NOMO-1 treated with DMSO at 0.1 percent for 48 hours (cell line): ENCODE data around the gene GPR135.

ENCODE experiments used
- DNase-seq: peaks from one replicate; lab custom pipeline; 2025; ENCODE audit not compliant: unreplicated experiment; lab: John Stamatoyannopoulos, UW

The GPR135 gene

DNA sequence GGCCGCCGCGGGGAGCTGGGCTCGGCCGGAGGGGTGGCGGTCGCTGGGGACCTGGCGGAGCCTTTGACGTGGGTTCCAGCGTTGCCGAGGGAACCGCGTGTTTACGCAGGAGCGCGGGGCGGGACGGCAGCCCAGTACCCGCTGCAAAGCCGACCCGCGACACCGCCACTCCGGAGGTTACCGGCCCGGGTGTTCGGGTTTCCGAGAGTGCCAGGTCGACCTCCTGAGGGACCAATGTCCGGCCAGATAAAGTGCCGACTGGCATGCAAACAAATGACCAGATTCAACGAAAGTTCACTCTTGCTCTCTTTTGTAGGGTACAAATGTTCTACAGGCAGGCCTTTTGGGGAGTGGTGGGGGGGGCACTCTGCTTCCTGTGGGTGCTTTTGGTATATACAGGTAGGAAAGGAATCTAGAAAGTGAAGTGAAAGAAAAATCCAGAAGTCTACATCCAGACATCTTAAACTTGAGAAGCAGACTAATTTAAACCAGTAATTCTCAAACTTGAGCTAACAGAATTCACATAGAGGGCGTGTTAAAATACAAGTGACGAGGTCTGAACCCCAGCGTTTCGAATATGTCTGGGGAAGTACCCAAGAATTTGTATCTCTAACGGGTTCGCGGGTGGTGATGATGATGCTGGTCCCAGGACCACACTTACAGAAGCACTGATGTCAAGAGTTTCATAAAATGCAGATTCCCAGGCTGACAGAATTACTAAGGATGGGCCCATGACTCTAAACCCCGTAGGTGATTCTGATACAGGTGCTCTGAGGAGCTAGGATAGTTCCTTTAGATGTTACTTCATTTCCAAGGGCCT is at the start of gene GPR135:
Gene GPR135, minus strand, starts transcription at position 65 of the 820 bp plus-strand sequence. CDS start 154 bp downstream, outside the sequence.
- DNase-seq: no peak

DNA sequence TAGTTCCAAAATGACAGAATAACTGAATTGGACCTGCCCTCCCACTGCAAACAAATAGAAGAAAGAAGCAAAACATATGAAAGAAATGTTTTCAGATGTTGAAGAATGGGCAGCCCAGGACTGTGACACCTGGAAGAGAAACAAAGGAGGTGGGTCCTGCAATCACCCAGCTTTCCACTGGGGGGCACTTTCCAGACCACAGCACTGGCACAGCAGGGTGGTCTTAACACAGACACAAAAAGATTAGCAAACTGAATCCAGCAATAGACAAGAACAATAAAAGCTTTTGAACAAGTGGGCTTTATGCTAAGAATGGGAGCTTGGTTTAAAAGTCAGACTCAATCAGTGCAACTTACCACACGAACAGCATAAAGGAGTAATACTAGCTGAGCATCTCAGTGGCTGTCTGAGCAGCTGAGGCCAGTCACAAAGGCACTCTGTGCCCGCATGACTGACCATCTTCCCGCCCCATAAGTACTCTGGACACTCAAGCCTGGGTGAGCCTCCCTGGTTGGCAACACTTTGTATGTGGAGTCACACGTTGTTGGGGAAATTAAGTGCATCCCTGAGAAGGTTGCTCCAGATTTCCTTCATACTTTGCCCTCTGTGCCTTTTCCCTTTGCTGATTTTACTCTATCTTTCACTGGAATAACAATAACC is 46.9 kb upstream of the GPR135 start:
- DNase-seq: no peak

DNA sequence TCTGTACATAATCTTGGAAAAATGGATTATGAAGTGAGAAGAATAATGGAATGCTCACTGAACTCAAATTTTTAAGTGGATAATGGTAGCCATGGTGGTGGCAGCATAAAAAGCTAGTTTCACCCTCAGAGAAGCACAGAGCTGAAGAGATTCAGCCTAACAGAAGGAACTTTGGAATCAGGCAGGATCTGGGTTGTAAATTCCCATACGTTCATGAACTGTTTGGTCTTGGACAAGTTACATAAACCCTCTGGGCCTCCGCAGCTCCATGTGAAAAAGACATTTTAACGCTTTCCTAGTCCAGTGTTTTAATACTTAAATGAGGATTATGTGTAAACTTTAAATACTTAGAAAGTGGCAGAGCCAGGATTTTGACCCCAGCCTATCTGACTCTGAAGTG is 45.8 kb upstream of the GPR135 start:
- no peak for DNase-seq

DNA sequence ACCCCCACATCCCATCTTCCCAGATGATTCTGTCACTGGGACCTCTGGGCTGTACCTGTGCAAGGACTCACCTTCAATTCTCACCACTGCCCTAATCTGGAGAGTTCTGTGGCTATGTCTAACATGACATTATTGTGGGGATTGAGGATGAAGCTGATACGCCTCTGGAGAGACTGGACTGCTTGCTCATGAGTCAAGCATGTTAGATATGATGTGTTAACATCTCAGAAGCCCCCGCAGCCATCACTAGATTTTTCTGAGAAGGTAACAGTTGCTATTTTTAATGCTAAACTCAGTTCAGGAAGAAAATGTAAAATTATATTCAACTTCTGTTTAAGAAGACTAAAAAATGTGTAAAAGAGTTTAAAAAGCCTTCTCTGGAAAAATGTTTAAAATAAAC is 44.8 kb upstream of the GPR135 start:
- no peak for DNase-seq

- DNase-seq: no peak
Observed at GRCh38 chr14:59509101-59509500, 43.9 kb upstream of the GPR135 start.

GRCh38 chr14:59507752-59508103 is 42.5 kb upstream of the GPR135 start:
- DNase-seq: no peak

DNA sequence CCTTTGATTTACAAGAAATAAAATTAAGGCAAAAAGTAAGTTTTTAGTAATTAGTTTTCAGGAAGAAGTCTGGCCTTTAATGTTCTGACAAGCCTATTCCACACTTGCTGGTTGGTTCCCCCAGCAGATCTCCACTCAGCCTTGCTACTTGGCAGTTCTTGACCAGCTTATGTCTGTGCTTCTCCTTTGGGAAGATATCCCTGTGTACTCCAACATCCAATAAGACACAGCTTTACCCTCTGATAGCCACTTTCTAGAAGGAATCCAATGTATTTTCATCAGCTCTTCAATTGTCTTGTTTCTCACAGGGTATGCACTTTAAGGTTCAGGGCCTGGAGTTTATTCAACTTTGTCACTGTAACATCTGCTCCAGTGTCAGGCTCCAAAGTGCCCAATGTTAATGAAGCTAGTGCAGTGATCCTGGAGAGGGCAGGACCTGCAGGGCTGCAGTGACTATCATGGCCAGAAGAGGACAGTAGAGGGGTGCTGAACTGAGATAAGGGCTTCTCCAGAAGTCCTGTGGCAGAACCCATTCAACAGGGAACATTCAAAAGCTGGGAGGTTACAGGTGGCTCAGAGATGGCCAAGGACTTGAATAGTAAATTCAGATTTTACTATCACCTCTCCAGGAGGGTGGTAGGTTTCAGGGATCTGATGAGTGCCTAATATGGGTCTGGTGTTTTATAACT is 42.0 kb upstream of the GPR135 start:
- DNase-seq: peak; percentile 44

DNA sequence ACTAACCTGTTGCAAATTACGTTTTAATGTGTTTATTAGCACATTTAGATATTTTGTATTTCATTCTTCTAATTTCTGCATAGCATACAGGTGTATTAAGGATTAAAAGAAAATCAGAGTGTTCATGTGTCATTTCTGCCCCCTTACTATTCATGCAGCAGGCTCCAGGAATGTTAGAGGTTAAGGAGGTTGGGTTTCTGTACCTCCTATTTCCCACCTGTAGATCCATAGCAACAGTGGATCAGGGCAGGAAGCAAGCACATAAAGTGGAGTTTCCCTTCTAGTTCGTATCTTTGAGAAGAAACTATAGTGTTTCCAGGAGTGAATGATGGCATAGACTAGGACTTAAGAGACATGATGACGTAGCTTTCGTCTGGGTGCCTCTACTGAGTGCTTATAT is 38.1 kb upstream of the GPR135 start:
- DNase-seq: no peak

- DNase-seq: no peak
Observed at GRCh38 chr14:59500732-59501131, 35.6 kb upstream of the GPR135 start.

DNA sequence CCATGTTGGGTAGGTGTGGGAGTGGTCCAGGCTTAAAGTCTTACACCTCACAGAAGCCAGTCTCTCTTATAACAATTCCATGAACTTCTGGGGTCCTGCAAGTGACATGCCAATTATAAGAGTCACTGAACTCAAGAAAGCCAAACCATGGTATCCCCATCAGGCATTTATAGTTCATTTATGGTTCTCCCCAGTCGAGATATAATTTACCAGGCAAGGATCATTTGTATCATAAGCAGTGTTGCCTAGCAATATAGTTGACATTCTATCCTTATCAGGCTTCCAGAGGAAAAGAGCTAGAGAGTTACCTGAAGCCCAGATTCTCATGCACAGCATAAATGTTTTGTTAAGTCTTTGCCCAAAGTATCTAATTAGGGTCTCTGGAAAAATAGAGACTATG is 27.2 kb upstream of the GPR135 start:
- no peak for DNase-seq

DNA sequence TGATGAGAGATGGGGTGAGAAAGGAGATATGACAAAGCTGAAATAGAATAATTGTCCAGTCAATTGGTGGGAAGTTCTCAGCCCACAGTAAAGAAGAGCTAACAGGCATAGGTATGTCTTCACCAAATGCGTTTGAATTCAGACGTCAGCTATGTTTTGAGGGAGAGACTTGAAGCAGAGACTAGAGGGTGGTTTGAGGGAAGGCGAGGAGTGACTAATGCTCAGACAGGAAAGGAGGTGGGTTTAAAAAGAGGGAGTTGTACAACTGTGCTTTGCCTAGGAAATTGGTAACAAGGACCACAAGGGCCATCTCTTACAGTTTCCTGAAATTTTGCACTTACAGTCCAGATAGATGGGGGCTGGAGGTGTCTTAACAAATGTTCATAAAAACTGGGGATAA is 25.6 kb upstream of the GPR135 start:
- no peak for DNase-seq

DNA sequence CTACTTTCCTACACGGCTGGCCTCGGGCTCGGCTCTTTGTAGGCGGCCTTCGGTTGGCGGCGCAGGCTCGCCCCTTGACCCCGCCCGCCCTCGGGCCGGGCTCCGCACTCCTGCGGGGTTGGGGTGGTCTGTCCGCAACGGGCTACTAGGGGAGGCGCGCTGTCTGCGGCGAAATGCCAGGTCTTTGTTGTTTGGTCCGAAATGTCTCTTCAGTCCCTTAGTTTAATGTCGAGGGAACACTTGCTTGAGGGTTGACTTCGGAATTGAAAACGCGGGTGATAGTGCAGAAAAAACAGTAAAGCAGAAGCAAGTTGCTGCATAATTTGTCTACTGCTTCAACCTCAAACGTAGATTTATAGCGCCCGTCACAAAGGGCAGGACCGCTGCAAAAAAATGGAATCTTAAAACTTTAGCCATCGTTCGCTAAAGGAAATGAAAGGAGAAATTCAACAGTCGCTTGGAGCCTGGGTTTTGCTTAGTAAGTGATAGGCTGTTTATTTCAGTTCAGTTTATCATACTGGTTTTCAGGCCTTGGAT is 19.5 kb upstream of the GPR135 start:
- peak; percentile 78 for DNase-seq

GRCh38 chr14:59483819-59484638 is 18.8 kb upstream of the GPR135 start, which contains the start of the genes JKAMP and L3HYPDH:
JKAMP (plus strand) TSS chr14:59484517; CDS start chr14:59484590, 73 bp downstream.
L3HYPDH (minus strand) TSS chr14:59484408; CDS start chr14:59484316, 92 bp downstream.
- peak; percentile 89 for DNase-seq

DNA sequence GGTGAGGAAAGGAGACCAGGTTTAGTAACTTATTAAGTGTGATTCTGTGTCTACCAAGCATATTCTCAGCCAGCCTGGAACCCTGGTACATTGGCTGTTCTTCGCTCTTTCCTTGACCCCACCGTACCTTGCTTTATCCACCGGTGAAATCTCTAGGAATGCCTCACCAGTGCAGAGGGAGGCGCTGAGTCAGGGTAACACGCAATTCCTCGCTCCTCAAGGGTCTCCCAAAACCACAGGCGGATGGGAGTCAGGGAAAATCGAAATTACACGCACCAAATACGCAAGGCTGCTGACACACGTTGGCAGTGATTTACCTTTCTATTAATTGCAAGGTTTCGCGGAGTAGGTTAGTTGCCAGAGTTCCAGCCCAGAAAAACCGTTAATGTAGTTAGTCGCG is 18.2 kb upstream of the GPR135 start:
- no peak for DNase-seq

GRCh38 chr14:59482541-59483331 is 17.6 kb upstream of the GPR135 start:
- DNase-seq: no peak

- DNase-seq: no peak
Observed at GRCh38 chr14:59481871-59482540, 16.8 kb upstream of the GPR135 start.

DNA sequence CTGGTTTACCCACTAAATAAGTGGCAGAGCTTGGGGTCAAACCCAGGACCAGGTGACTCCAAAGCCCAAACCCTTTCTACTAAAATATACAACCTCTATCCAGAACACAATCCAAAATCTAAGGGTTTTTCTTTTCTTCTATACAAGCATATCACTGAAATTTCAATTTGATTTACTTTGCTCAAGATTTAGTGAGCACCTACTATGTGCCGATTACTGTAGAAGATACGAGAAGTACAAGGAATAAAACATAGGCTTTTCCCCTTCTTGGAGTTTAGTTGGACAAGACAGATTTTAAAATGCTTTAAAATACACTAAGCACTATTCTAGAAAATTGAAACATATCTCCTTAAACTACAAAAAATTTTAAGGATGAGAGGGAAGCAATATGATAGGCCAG is 16.2 kb upstream of the GPR135 start:
- DNase-seq: no peak

- no peak for DNase-seq
Observed at GRCh38 chr14:59480166-59480565, 15.0 kb upstream of the GPR135 start.

GRCh38 chr14:59478540-59478939 is 13.4 kb upstream of the GPR135 start:
- DNase-seq: no peak
